Spleen (tissue), 7 donors: ENCODE measurements around the gene RPAP2.
"Not testable (repeated sequence)": the region's sequence is repeated elsewhere in the genome, so short reads cannot be mapped to it uniquely, and the experiment has no call there.

Source experiments
- POLR2A ChIP-seq, 3 donors: fragments of 450-650 bp; IDR thresholded peaks; one replicate each; pipeline ENCODE4 v1.5.1; 2017; ENCODE audit warnings: antibody characterized with exemption in 3 of 3, mild to moderate bottlenecking in 1 of 3
- POLR2AphosphoS5 ChIP-seq, 3 donors: sonication (generic); formaldehyde crosslinking; IDR thresholded peaks; one replicate each; pipeline ENCODE4 v1.5.1; 2017; ENCODE audit warnings: antibody characterized with exemption in 3 of 3
- TF ChIP-seq, protein P1 (sequence below), 11 experiments: fragments of 200-600 bp in 7 of 11; fragments of 450-650 bp in 4 of 11; sonication (generic) in 4 of 11; IDR thresholded peaks in 8 of 11; conservative IDR thresholded peaks in 3 of 11; 1 replicate in 7 of 11; 2 replicates in 4 of 11; pipeline versions ENCODE4 v1.4.0 to v1.8.0; 2016 to 2021; ENCODE audit warnings: antibody characterized with exemption in 11 of 11, inconsistent platforms in 4 of 11, mild to moderate bottlenecking in 1 of 11
- donor health status: DM: no; HTN: no; CAD: no; lungs with moderate emphysema.
- donor health status: DM: no; HTN: no; CAD: no.
- donor health status: DM: no; HTN: no; CAD: no.

DNA sequence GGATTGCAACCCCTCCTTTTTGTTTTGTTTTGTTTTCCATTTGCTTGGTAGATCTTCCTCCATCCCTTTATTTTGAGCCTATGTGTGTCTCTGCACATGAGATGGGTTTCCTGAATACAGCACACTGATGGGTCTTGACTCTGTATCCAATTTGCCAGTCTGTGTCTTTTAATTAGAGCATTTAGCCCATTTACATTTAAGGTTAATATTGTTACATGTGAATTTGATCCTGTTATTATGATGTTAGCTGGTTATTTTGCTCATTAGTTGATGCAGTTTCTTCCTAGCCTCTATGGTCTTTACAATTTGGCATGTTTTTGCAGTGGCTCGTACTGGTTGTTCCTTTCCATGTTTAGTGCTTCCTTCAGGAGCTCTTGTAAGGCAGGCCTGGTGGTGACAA is 135.7 kb downstream of the RPAP2 start:
- not testable (repeated sequence) for TF ChIP-seq POLR2A, POLR2AphosphoS5 (IDR thresholded peaks at IDR 0.05)
- TF ChIP-seq, protein P1, sequence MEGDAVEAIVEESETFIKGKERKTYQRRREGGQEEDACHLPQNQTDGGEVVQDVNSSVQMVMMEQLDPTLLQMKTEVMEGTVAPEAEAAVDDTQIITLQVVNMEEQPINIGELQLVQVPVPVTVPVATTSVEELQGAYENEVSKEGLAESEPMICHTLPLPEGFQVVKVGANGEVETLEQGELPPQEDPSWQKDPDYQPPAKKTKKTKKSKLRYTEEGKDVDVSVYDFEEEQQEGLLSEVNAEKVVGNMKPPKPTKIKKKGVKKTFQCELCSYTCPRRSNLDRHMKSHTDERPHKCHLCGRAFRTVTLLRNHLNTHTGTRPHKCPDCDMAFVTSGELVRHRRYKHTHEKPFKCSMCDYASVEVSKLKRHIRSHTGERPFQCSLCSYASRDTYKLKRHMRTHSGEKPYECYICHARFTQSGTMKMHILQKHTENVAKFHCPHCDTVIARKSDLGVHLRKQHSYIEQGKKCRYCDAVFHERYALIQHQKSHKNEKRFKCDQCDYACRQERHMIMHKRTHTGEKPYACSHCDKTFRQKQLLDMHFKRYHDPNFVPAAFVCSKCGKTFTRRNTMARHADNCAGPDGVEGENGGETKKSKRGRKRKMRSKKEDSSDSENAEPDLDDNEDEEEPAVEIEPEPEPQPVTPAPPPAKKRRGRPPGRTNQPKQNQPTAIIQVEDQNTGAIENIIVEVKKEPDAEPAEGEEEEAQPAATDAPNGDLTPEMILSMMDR (IDR thresholded peaks at IDR 0.05 in 8 of 11, conservative IDR thresholded peaks at IDR 0.05 in 3 of 11), result not testable (repeated sequence)
